Measurements from ENCODE around the gene LDB1. TPM values are rescaled to one million over a fixed set of nuclear protein-coding genes. Genes with fewer than 3 reads are reported as not detected.
A peak's percentile ranks its signal among the peaks of the same experiment; 100 is the strongest.

Gene LDB1
- total RNA-seq, 1 experiment from 2014 or later: 100 TPM

DNA sequence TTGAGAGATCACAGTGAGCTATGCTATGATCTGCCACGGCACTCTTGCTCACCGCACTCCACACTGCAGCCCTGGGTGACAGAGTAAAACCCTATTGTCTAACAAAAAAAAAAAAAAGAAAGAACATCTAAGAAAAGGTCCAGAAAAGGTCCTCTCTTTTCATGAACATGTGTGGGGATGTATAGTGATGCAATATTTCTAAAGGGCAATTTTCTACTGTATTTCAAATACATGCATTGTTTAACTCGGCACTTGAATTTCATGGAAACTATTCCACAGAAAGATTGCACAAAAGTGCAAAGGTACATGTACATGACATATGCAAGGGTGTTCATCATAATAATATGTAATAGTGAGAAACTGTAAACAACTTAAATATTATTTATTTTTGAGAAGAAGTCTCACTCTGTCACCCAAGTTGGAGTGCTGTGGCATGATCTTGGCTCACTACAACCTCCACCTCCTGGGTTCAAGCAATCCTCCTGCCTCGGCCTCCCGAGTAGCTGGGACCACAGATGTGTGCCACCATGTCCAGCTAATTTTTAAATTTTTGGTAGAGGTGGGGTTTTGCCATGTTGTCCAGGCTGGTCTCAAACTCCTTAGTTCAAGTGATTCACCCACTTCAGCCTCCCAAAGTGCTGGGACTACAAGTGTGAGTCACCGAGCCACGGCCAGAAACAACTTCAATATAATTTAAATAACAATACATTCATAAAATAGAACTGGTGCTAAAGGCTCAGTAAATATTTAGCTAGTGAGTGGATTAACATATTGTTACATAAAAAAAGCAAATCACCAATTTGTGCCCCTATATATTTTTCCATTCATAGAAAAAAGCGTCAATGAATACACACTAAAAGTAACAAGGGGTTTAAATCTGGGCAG is 11.4 kb upstream of the LDB1 start:
- Mint-ChIP-seq H3K9me3 (no peaks in the 10 kb centered on the region), H3K4me1 (peaks cover 22% of the 10 kb centered on the region), H3K4me3 (peak overlapping the region; percentile 89), H3K27me3 (ENCODE audit: low read depth) (peaks cover 4% of the 10 kb centered on the region; the same call in 1 of the 2 replicates), H3K36me3 (peaks cover 9% of the 10 kb centered on the region), H3K27ac (0 out of 2 replicates have a peak overlapping the region, but pooled peaks have one; percentile 98)
- POLR2A ChIA-PET: no interaction called here
- CTCF ChIA-PET: interaction anchor here (0.6 to 2.0 kb wide), 5 partner anchors 8 to 171 kb away, joined by 3 to 14 read pairs (median 3); no protein-coding TSS in a partner anchor
- TF ChIP-seq GABPB1 (CRISPR knock-in tag; IDR thresholded peaks at IDR 0.05) (0 out of 2 replicates have a peak, but pooled peaks have one; percentile 30), CREM (CRISPR knock-in tag; IDR thresholded peaks at IDR 0.05) (no peak)
- DNase-seq (ENCODE audit: low spot score): no peak
- ATAC-seq: no peak

DNA sequence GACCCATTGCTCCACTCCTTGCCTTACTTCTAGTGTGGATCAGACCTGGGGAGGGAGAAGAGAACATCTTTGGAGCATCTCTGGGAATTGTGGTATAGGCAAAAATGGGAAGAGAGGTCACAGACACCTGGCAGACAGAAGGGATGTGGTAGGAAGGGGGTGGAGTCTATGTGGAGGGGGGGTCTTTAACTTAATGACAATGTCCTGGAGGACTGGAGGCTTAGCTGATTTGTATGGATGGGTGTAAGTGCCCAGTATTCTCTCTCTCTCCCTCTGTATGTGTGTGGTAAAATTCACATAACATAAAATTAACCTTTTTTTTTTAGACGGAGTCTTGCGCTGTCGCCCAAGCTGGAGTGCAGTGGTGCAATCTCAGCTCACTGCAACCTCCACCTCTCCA is 3.1 kb upstream of the LDB1 start:
- ATAC-seq (no peak), DNase-seq (ENCODE audit: low spot score) (no peak)
- Mint-ChIP-seq H3K36me3 (no peaks in the 10 kb centered on the region), H3K4me3 (no peak overlapping the region), H3K9me3 (no peaks in the 10 kb centered on the region), H3K27me3 (ENCODE audit: low read depth) (no peaks in the 10 kb centered on the region), H3K27ac (peak overlapping the region; percentile 98), H3K4me1 (peaks cover 33% of the 10 kb centered on the region)
- TF ChIP-seq ZNF396 (CRISPR knock-in tag; IDR thresholded peaks at IDR 0.05; ENCODE audit: borderline replicate concordance): no peak
- TF ChIP-seq HMGA2 (CRISPR knock-in tag; IDR thresholded peaks at IDR 0.05): no peak
- TF ChIP-seq, protein P1, sequence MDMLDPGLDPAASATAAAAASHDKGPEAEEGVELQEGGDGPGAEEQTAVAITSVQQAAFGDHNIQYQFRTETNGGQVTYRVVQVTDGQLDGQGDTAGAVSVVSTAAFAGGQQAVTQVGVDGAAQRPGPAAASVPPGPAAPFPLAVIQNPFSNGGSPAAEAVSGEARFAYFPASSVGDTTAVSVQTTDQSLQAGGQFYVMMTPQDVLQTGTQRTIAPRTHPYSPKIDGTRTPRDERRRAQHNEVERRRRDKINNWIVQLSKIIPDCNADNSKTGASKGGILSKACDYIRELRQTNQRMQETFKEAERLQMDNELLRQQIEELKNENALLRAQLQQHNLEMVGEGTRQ (CRISPR knock-in tag; IDR thresholded peaks at IDR 0.05): no peak
- TF ChIP-seq SP1 (CRISPR knock-in tag; conservative IDR thresholded peaks at IDR 0.05): no peak
- TF ChIP-seq, protein P2, sequence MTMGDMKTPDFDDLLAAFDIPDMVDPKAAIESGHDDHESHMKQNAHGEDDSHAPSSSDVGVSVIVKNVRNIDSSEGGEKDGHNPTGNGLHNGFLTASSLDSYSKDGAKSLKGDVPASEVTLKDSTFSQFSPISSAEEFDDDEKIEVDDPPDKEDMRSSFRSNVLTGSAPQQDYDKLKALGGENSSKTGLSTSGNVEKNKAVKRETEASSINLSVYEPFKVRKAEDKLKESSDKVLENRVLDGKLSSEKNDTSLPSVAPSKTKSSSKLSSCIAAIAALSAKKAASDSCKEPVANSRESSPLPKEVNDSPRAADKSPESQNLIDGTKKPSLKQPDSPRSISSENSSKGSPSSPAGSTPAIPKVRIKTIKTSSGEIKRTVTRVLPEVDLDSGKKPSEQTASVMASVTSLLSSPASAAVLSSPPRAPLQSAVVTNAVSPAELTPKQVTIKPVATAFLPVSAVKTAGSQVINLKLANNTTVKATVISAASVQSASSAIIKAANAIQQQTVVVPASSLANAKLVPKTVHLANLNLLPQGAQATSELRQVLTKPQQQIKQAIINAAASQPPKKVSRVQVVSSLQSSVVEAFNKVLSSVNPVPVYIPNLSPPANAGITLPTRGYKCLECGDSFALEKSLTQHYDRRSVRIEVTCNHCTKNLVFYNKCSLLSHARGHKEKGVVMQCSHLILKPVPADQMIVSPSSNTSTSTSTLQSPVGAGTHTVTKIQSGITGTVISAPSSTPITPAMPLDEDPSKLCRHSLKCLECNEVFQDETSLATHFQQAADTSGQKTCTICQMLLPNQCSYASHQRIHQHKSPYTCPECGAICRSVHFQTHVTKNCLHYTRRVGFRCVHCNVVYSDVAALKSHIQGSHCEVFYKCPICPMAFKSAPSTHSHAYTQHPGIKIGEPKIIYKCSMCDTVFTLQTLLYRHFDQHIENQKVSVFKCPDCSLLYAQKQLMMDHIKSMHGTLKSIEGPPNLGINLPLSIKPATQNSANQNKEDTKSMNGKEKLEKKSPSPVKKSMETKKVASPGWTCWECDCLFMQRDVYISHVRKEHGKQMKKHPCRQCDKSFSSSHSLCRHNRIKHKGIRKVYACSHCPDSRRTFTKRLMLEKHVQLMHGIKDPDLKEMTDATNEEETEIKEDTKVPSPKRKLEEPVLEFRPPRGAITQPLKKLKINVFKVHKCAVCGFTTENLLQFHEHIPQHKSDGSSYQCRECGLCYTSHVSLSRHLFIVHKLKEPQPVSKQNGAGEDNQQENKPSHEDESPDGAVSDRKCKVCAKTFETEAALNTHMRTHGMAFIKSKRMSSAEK (CRISPR knock-in tag; IDR thresholded peaks at IDR 0.05; ENCODE audit: borderline replicate concordance): no peak
- TF ChIP-seq GTF2I (CRISPR knock-in tag; conservative IDR thresholded peaks at IDR 0.05): no peak
- TF ChIP-seq, protein P3, sequence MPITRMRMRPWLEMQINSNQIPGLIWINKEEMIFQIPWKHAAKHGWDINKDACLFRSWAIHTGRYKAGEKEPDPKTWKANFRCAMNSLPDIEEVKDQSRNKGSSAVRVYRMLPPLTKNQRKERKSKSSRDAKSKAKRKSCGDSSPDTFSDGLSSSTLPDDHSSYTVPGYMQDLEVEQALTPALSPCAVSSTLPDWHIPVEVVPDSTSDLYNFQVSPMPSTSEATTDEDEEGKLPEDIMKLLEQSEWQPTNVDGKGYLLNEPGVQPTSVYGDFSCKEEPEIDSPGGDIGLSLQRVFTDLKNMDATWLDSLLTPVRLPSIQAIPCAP (CRISPR knock-in tag; IDR thresholded peaks at IDR 0.05): no peak
- no peak for TF ChIP-seq ZNF232 (CRISPR knock-in tag; IDR thresholded peaks at IDR 0.05)
- TF ChIP-seq TCF7 (CRISPR knock-in tag; IDR thresholded peaks at IDR 0.05; ENCODE audit: low read depth): no peak
- ChIA-PET POLR2A (interaction anchor here (0.6 to 0.9 kb wide), 2 partner anchors 9 to 22 kb away, joined by 3 to 9 read pairs; no protein-coding TSS in a partner anchor), CTCF (interaction anchor here (1.0 to 2.2 kb wide), 3 partner anchors 8 to 11 kb away, joined by 4 to 14 read pairs (median 6); partner anchors contain the start of gene PPRC1)

DNA sequence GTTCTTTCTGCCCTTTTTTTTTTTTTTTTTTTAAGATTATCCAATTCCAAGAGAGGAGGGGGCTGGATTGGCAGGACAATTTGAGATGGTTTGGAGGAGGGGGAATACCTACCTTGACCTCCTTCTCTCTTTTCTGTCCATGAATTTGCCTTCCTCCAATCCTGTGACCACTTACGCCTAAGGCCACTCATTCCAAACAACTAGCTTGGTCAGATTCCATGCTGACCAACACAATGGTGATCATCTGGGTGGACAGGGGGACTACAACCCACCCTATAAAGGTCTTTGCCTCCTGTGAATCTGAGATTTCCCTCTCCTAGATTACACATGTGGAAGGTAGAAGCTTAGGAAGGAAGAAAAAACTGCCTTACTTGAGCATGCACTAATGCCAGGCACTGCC is 2.3 kb upstream of the LDB1 start:
- no peaks in the 10 kb centered on the region for H3K27me3 Mint-ChIP-seq (ENCODE audit: low read depth)
- ChIA-PET POLR2A (interaction anchor here (0.6 to 2.3 kb wide), 3 partner anchors 8 to 29 kb away, joined by 3 to 9 read pairs (median 9); partner anchors contain the start of gene NOLC1), CTCF (interaction anchor here (0.6 to 2.2 kb wide), 9 partner anchors 7 to 461 kb away, joined by 3 to 14 read pairs (median 4); partner anchors contain the start of gene PPRC1)
- H3K4me1 Mint-ChIP-seq: peaks cover 41% of the 10 kb centered on the region
- H3K27ac Mint-ChIP-seq: peak overlapping the region; percentile 98
- peak overlapping the region; percentile 84 for H3K4me3 Mint-ChIP-seq
- H3K36me3 Mint-ChIP-seq: no peaks in the 10 kb centered on the region
- no peak for DNase-seq (ENCODE audit: low spot score)
- no peaks in the 10 kb centered on the region for H3K9me3 Mint-ChIP-seq
- ATAC-seq: no peak
- TF ChIP-seq, protein P4, sequence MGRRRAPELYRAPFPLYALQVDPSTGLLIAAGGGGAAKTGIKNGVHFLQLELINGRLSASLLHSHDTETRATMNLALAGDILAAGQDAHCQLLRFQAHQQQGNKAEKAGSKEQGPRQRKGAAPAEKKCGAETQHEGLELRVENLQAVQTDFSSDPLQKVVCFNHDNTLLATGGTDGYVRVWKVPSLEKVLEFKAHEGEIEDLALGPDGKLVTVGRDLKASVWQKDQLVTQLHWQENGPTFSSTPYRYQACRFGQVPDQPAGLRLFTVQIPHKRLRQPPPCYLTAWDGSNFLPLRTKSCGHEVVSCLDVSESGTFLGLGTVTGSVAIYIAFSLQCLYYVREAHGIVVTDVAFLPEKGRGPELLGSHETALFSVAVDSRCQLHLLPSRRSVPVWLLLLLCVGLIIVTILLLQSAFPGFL (CRISPR knock-in tag; IDR thresholded peaks at IDR 0.05; ENCODE audit: borderline replicate concordance): no peak
- TF ChIP-seq, protein P5, sequence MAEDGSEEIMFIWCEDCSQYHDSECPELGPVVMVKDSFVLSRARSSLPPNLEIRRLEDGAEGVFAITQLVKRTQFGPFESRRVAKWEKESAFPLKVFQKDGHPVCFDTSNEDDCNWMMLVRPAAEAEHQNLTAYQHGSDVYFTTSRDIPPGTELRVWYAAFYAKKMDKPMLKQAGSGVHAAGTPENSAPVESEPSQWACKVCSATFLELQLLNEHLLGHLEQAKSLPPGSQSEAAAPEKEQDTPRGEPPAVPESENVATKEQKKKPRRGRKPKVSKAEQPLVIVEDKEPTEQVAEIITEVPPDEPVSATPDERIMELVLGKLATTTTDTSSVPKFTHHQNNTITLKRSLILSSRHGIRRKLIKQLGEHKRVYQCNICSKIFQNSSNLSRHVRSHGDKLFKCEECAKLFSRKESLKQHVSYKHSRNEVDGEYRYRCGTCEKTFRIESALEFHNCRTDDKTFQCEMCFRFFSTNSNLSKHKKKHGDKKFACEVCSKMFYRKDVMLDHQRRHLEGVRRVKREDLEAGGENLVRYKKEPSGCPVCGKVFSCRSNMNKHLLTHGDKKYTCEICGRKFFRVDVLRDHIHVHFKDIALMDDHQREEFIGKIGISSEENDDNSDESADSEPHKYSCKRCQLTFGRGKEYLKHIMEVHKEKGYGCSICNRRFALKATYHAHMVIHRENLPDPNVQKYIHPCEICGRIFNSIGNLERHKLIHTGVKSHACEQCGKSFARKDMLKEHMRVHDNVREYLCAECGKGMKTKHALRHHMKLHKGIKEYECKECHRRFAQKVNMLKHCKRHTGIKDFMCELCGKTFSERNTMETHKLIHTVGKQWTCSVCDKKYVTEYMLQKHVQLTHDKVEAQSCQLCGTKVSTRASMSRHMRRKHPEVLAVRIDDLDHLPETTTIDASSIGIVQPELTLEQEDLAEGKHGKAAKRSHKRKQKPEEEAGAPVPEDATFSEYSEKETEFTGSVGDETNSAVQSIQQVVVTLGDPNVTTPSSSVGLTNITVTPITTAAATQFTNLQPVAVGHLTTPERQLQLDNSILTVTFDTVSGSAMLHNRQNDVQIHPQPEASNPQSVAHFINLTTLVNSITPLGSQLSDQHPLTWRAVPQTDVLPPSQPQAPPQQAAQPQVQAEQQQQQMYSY (CRISPR knock-in tag; IDR thresholded peaks at IDR 0.05): no peak
- TF ChIP-seq, protein P6, sequence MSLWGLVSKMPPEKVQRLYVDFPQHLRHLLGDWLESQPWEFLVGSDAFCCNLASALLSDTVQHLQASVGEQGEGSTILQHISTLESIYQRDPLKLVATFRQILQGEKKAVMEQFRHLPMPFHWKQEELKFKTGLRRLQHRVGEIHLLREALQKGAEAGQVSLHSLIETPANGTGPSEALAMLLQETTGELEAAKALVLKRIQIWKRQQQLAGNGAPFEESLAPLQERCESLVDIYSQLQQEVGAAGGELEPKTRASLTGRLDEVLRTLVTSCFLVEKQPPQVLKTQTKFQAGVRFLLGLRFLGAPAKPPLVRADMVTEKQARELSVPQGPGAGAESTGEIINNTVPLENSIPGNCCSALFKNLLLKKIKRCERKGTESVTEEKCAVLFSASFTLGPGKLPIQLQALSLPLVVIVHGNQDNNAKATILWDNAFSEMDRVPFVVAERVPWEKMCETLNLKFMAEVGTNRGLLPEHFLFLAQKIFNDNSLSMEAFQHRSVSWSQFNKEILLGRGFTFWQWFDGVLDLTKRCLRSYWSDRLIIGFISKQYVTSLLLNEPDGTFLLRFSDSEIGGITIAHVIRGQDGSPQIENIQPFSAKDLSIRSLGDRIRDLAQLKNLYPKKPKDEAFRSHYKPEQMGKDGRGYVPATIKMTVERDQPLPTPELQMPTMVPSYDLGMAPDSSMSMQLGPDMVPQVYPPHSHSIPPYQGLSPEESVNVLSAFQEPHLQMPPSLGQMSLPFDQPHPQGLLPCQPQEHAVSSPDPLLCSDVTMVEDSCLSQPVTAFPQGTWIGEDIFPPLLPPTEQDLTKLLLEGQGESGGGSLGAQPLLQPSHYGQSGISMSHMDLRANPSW (CRISPR knock-in tag; conservative IDR thresholded peaks at IDR 0.05; ENCODE audit: low read depth): no peak
- no peak for TF ChIP-seq ZBTB21 (CRISPR knock-in tag; IDR thresholded peaks at IDR 0.05; ENCODE audit: borderline replicate concordance)

Data from WTC11 (cell line).